ELF-1 (cell line): ENCODE data around the gene SLC38A7.
"Not testable (repeated sequence)": the region's sequence is repeated elsewhere in the genome, so short reads cannot be mapped to it uniquely, and the experiment has no call there.

ENCODE experiments used
- DNase-seq: peaks from one replicate; pipeline ENCODE4 v3.0.0-alpha.2; 2016; ENCODE audit warnings: low read depth, low spot score

SLC38A7 gene, protein sequence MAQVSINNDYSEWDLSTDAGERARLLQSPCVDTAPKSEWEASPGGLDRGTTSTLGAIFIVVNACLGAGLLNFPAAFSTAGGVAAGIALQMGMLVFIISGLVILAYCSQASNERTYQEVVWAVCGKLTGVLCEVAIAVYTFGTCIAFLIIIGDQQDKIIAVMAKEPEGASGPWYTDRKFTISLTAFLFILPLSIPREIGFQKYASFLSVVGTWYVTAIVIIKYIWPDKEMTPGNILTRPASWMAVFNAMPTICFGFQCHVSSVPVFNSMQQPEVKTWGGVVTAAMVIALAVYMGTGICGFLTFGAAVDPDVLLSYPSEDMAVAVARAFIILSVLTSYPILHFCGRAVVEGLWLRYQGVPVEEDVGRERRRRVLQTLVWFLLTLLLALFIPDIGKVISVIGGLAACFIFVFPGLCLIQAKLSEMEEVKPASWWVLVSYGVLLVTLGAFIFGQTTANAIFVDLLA

DNA sequence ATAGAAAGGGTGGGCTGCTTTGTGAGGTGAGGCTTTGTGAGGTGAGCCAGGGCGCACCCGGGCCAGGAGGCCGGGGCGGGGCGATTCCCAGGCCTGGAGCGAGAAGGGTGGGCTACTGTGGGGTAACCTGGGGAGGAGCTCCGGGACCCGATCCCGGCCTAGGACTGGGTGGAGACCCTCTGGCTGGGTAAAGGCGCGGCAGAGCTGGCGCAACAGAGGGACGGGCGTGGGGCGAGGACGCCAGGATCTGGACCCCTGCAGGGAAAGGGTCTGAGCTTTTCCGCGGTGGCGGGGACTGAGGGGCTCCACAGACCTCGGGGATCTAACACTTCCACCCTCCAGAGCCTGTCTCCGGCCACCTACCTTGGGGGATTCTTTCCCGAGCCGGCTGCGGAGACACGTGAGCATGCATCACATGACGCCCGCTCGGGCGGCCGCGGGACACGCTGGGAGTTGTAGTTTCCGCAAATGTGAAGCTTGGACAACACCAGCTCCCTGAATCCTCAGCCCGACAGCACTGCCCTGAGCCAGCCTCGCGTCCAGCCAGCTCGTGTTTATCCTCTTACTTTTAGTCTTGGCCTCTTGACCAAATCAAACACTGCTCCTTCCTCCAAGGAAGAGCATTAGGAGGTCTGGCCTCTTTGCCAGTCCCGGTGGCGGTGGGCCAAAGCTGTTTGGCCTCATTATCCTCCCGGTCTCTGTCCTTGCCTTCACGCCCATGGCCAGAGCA, at the start of gene SLC38A7:
SLC38A7 (minus strand) TSS at position 417 of the 730 bp plus-strand sequence. CDS start 4,644 bp downstream, outside the sequence.
- DNase-seq, result peak; percentile 90

DNA sequence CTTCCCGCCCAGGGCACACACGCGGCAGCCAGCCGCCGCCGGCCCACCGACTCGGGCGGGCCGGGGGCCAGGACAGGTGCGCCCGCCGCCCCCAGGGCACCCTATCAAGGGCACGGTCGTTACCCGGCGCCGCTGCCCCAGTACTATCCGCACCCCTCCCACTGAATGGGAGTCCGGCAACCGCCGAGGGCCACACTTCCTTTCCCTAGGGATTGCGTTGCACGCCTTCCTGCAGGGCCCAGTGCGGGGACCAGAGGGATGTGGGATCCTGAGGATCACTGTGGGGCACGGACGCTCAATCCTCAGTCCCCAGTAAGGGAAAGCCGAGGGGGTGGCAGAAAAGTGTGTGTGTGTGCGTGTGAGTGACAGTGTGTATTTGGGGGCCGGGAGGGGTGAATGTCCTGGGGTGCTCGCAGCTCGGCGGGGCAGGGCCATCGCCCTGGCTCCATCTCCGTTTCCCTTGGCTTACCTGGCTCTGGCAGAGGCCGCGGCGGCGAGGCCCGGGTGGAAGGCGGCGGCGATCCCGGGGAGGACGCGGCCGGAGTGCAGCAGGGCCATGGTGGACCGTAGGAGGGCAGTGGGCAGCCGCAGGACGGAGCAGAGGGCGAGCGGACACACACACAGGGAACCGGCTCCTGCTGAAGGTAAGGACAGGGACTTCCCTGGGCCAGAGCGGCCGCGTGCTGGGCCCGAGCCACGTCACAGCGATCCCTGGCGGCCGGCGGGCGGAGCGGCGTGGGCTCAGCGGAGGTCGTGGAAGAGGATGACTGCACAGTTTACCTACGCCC, 49.3 kb upstream of the SLC38A7 start, which contains the start of gene GOT2:
GOT2 (minus strand) TSS at position 646 of the 788 bp plus-strand sequence; CDS start at position 558, 88 bp downstream.
- peak; percentile 96 for DNase-seq

DNA sequence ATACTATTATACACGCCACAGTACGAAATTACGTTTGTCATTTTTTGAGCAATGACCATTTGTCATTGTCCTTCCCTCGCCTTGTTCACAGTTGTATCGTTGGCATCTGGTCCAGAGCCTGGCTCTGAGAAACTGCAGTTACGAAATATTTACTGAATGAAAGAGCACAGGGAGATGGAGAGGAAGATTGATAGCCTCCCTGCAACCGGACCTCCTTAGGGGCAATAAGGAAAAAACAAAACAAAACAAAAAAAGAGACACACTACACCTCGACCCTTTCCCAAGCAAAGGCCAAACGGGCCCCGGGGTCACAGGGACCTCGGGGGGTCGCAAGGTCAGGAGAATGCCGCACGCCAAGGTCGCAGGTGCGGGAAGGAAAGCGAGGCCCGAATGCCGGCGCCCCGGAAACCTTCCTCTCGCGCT, 48.7 kb upstream of the SLC38A7 start:
- DNase-seq, result no peak

DNA sequence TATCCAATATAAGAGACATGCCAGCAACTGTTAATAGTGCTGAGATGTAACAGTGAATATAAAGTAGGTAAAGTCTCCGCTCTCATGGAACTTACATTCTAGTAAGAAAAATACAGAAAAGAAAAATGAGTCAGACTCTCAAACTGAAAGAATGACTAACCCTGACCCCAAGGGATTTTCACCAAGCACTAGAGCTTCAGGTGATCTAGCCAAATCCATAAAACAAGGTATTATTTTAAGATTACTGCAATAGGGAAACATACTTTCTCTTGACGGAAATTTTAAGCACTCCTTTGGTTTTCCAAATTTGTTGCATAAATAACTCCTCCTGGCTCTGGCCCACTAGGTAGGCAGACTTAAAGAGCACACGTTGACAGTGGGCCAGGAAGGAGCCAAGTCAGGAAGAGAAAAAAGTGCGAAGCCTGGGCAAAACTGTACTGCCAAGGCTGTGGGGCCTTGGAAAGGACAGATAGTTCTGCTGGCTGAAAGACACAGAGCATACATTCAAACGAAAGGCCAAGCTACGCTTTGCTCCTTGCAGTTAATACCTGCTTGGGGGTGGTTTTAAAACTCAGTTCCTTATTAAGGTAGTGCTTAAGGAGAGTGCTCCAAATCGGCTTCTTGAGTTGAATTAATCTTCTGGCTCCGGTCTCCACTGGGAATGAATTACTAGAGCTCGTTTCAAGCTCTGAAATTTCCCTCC, 48.1 kb upstream of the SLC38A7 start:
- peak; percentile 6 for DNase-seq

DNA sequence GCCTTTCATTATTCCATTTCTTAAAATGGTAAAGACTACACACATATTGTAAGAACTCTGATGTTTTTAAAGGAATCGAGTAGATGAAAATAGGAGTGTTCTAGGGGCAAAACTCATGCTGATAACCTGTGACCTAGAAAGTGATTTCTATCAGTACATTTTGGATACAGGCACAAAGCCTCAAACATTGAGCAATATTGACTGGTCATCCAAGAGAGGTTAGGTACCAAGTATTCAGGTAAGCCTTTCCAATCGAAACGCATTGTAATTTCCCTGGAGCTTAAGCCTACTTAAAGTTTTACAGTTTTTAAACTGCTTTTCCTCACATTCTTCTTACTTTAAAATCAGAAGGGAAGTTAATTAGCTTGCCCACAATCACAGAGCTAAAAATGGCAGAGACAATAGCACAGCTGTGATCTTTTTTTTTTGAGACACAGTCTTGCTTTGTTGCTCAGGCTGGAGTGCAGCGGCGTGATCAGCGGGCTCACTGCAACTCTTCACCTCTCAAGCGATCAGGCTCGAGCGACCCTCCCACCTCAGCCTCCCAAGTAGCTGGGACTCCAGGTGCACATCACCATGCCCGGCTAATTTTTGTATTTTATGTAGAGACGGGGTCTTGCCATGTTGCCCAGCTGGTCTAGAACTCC, 46.3 kb upstream of the SLC38A7 start:
- DNase-seq, result no peak

DNA sequence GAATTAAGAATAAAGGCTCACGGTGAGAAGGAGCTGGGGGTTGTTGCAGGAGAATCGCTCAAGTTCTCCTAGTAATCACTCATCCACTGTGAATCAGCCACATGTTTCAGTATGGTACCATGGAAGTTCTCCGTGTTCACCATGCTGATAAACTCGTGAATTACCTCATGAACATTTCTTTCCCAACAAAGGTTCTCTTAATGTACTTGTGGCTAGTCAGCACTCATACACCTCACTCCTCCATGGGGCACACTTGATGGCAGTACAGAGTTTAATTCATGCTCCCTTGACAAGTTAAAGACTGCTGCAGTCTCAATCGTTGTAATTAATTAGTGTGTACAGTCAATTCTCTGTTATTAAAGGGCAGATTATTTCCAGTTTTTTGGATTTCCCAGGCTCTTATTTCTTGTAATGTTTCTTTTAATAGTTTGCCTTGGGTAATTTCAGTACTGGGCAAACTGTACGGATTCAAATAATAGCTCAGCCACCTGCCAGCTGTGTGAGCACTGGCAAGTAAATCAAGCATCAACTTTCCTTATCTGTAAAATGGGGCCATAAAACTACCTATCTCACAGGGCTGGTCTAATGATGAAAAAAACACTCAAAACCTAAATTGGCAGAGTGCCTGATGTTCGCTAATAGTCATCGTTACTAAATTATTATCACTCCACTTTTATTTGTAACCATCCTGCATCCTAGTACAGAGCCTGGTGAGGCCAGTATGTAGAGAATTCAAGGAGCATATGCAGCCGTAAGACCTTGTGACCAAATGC, 43.4 kb upstream of the SLC38A7 start:
- DNase-seq, result no peak

DNA sequence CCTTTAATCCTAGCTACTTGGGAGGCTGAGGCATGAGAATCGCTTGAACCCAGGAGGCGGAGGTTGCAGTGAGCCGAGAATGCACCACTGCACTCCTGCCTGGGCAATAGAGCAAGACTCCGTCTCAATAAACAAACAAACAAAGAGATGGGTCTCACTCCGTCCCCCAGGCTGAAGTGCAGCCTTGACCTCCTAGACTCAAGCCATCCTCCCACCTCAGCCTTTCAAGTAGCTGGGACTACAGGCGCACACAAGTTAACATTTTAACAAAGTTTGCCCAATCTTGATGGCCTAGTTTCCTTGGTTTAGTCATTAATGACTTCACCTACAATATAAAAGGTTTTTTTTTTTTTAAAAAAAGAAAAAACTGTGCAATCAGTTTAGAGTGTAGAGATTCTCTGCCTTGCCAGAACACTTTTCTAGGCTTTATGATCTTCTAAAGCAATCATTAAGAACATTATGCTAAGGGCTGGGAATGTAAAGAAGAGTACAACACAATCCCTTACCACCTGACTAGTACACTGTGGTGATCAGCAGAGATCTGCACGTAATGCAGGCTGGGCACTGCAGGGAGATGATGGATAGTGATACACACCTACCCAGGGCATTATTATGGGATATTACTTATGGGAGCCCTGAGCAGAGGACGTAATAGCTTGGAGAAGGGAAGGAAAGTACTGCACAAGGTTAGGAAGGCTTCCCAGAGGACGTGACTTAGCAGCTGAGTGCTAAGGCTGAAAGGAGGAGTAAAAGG, 42.6 kb upstream of the SLC38A7 start:
- no peak for DNase-seq

DNA sequence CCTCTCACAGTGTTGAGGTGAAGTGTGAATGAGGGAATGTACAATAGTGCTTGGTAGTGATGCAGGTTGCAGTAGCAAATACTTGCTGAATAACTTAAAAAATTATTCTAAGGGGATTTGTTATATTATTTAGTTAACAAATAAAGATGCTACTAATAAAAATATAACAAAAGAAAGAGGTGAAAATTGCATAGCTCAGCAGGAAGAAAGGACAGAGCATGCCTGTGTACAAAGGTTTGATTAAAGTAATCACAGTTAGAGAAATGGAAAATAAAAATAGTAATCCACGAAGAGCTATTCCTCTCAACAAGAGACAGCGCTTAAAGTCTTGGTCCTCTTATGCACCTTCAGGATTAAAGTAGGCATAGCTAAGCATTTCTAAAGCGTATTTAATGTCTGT, 38.5 kb upstream of the SLC38A7 start:
- DNase-seq, result no peak

DNA sequence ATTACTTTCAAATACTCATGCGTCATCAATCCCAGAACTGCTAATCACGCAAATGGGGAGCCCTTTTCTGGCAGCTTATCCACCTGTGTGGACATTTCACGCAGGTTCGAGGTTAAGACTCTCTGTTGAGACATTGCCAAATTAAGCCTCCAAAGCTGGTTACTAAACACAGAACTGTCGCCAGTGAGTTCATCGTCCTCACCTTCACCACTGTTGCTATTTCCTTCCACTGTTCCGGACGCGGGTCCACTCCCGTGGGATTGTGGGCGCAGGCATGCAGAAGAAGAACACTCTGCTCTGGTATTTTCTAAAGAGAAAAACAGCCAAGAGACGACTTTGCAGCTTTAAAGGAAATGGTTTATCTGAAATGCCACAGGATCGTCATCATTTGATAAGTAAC, 33.4 kb upstream of the SLC38A7 start:
- no peak for DNase-seq

DNA sequence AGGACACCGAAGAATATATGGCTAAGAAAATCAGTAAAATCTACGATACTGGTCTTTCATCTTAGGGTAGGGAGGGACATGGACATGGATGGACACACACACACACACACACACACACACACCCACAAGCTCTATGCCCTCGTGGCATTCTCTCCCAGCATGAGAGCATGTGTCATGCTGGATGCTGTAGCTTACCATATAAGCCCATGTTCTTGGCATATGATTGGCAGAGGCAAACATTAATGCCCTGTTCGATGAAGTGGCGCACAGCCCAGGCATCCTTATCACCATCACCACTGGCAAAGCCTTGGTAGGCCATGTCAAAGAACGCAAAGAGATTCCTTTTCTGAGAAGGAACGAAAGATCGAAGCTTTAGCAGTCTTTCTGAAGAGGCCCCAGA, 31.9 kb upstream of the SLC38A7 start:
- no peak for DNase-seq

DNA sequence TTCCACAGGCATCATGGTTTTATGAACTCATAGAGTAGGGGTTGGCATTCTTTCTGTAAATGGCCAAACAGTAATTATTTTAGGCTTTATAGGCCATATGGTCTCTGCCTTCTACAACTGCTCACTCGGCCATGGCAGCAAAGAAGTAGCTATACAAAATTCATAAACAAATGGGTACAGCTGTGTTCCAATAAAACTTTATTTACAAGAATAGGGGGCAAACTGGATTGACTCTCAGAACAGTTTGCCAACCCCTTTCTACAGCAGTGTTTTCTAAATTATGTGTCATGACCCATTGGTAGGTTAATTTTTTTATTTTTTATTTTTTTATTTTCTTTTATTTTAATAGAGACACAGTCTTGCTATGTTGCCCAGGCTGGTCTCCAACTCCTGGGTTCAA, 29.2 kb upstream of the SLC38A7 start:
- DNase-seq, result no peak

DNA sequence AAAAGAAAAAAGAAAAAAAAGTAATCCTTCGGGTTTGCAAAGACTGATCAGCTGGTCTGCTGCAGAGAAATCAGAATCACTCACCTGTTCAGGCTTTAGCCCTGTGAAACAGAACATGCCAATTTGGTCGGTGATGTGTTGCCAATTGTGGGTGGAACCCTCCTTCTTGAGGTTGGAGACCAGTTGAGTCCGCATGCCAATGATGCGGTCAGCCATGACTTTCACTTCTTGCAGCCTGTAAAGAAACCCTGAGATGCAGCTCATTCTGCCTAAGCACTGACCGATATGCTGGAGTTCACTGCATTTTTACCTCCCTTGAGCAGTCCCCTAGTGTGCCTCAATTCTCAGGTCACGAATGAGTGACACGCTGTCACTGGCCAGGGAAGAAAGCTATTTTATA, 24.8 kb upstream of the SLC38A7 start:
- no peak for DNase-seq

DNA sequence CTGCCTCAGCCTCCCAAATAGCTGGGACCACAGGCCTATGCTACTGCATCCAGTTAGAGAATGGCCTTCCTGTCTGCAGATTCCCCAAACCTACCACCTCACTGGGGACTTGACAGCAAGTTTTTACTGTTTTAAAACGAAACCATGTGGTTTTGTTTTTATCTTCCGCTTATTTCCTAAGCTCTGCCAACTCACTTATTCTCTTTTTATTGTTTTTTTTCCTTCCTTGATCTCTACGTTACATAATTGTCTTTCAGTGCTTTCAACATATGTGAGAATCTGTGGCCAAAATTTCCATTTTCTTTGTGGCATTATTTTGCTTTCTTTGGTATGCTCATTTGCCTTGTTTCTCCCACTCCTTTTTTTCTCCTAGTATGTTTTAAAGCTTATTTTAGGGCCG, 14.6 kb upstream of the SLC38A7 start:
- no peak for DNase-seq

DNA sequence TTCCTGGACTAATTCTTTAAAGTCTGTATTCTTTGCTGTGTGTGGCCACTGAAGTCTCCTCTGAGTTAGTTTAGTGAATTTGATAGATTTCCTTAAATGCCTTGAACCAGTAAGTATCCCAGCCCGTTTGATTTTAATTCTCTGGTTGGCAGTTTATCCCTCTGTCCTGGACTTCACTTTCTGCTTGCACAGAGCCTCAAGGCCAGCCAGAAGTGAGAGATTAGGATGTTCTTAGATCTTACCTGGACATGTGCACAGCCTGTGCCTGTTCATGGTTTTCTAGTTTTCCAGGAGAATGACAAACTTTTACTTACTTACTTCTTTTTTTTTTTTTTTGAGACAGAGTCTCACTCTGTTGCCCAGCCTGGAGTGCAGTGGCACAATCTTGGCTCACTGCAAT, 10.8 kb upstream of the SLC38A7 start:
- no peak for DNase-seq

DNA sequence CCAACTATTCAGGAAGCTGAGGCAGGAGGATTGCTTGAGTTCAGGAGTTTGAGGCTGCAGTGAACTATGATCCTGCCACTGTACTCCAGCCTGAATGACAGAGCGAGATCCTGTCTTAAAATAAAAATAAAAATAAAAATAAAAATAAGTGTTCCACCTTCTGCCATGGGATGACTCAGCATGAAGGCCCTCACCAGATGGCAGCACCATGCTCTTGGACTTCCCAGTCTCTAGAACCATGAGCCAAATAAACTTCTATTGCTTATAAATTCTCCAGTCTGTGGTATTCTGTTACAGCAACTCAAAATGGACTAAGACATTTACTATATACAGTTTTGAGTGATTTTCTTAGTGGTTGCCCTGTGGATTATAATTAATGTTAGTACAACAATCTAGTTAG, 7.9 kb upstream of the SLC38A7 start:
- DNase-seq, result no peak

DNA sequence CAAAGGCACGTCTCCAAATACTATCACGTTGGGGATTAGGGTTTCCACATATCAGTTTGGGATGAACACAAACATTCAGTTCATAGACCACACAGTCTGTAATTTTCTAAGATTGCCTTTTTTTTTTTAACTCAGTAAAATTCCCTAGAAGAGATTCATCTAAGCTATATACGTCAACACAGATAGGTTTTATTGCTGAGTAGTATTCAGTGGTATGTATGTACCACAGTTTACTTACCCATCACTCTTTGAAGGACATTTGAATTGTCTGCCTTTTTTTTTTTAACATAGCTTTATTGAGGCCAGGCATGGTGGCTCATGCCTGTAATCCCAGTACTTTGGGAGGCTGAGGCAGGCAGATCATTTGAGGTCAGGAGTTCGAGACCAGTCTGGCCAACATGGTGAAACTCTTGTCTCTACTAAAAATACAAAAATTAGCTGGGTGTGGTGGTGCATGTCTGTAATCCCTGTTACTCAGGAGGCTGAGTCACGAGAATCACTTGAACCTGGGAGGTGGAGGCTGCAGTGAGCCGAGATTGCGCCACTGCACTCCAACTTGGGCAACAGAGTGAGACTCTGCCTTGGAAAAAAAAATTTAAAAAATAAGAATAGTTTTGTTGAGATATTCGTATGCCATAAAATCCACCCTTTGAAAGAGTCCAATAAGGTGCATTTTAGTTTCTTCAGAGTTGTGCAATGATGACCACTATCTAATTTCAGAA, 2.6 kb upstream of the SLC38A7 start:
- DNase-seq, result not testable (repeated sequence)

DNA sequence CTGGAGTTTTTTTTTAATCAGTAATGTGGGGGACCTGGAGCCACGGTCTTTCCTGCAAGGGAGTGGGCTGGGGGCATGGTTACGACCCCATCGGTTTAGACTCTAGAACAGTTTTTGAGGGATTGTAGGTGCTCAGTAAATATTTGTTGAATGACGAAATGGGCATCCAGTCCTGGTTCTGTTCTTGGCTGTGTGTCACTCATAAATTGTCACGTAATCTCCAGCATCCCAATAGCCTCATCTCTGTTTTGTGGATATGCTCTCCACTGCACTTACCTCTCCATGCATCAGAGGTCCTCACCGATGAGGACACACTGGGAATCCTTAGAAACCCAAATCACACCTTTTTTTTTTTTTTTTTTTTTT, 497 bp upstream of the SLC38A7 start:
- no peak for DNase-seq

DNA sequence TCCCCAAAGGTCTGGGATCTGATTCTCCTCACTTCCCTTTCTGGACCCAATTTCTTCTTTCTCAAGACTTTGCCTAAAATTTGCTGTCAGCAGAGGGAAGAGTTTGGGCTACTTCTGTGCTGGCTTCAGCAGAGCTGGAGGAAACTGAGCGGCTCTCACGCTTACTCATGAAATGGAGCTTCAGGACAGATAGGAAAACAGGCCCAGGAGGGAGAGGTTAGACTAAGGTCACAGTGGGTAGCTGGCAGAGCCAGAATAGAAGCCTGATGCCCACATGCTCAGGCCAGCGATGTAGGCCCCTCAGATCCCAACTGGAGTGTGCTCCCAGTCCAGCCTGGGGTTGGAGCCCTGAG, 593 bp downstream of the SLC38A7 start:
- DNase-seq, result no peak

DNA sequence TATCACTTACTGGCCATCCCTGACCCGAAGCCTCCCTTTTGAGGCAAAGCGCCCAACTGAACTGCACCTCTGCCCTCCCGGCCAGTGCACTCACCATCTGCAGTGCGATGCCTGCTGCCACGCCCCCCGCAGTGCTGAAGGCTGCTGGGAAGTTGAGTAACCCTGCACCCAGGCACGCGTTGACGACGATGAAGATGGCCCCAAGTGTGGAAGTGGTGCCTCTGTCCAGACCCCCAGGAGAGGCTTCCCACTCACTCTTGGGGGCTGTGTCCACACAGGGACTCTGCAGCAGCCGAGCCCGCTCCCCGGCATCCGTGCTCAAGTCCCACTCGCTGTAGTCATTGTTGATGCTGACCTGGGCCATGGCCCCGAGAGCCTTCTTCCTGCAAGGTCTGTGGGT, 4.8 kb downstream of the SLC38A7 start:
- DNase-seq, result no peak
